NT2/D1 (cell line): ENCODE data around the gene HEPACAM.

Source experiments
- YY1 ChIP-seq: IDR thresholded peaks from 2 replicates; pipeline ENCODE4 v1.6.1; 2011; ENCODE audit not compliant: insufficient read length, insufficient read depth
- ZNF274 ChIP-seq: IDR thresholded peaks from 2 replicates; pipeline ENCODE4 v1.6.1; 2011; ENCODE audit warnings: mild to moderate bottlenecking, low read depth, low read length

DNA sequence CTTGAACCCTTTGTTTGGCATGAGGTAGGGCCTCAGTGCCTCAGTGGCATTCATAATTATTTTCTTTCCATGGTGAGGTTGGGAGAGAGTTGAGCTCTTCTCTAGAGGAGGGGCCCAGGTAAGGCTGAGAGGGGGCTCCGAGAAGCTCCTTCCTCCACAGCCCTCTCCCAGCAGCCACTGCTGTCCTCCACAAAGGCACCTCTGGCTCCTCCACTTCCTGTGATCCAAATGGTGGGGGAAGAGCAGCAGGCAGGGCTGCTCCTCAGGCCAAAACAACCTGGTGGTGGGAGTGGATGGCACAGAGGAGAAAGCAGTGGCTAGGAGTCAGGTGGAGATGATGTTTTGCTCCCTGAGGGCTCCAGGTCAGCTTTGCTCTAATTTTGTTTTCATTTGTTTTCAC is 51.5 kb downstream of the HEPACAM start:
- TF ChIP-seq YY1, result no peak
- TF ChIP-seq ZNF274, result no peak
